CD4-positive, alpha-beta T cell treated with Interleukin-12 subunit alpha and Interleukin-12 subunit beta, for 1 hour (primary cell): Measurements from ENCODE around the gene KCNC1.
A peak's percentile ranks its signal among the peaks of the same experiment; 100 is the strongest.

Experiments used
- DNase-seq: peaks from one replicate; pipeline ENCODE4 v3.0.0-alpha.2; 2020

The KCNC1 gene

GRCh38 chr11:17716807-17717206 lies 17.8 kb upstream of the KCNC1 start:
- no peak for DNase-seq

DNA sequence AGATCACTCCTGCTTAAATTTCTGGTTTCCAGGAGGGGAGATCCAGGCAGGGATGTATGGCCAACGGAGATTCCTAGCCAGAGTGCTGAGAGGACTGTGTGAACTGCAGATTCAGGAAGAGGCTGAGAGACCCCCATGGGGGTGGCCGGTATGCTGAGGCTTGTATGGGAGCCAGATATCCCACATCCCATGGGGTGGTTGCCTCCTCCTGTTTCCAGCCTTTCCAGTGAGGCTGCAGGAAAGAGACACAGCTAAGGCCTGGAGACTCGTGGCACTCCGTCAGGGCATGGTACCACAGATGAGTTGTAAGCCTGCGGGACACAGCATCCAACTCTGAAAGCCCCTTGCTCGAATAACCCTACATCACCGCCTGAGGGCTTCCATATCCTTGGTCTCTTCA lies 16.6 kb upstream of the KCNC1 start:
- no peak for DNase-seq

GRCh38 chr11:17718510-17718962 lies 16.0 kb upstream of the KCNC1 start:
- no peak for DNase-seq

- DNase-seq, result no peak
These were observed 15.3 kb upstream of the KCNC1 start, which contains the start of gene MYOD1 for GRCh38 chr11:17719028-17719937. TSS of gene MYOD1 (plus strand) at chr11:17719571. CDS start at chr11:17719783, 212 bp downstream.

- no peak for DNase-seq
These were observed 14.4 kb upstream of the KCNC1 start for GRCh38 chr11:17719938-17720795.

DNA sequence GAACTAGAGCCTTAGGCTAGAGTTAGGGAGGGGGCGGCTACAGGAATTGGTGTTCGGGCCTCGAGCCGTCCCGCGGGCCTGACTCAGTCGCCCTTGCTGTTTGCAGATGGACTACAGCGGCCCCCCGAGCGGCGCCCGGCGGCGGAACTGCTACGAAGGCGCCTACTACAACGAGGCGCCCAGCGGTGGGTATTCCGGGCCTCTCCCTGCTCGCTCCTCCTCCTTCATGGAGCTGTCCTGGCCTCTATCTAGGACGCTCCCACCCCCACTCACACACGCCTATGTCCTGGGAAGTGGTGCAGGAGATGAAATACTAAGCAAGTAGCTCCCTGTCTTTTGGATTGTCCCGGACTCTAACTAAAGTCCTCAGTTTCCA lies 13.8 kb upstream of the KCNC1 start:
- no peak for DNase-seq

DNA sequence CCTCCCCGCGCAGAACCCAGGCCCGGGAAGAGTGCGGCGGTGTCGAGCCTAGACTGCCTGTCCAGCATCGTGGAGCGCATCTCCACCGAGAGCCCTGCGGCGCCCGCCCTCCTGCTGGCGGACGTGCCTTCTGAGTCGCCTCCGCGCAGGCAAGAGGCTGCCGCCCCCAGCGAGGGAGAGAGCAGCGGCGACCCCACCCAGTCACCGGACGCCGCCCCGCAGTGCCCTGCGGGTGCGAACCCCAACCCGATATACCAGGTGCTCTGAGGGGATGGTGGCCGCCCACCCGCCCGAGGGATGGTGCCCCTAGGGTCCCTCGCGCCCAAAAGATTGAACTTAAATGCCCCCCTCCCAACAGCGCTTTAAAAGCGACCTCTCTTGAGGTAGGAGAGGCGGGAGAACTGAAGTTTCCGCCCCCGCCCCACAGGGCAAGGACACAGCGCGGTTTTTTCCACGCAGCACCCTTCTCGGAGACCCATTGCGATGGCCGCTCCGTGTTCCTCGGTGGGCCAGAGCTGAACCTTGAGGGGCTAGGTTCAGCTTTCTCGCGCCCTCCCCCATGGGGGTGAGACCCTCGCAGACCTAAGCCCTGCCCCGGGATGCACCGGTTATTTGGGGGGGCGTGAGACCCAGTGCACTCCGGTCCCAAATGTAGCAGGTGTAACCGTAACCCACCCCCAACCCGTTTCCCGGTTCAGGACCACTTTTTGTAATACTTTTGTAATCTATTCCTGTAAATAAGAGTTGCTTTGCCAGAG lies 13.2 kb upstream of the KCNC1 start:
- DNase-seq, result no peak

DNA sequence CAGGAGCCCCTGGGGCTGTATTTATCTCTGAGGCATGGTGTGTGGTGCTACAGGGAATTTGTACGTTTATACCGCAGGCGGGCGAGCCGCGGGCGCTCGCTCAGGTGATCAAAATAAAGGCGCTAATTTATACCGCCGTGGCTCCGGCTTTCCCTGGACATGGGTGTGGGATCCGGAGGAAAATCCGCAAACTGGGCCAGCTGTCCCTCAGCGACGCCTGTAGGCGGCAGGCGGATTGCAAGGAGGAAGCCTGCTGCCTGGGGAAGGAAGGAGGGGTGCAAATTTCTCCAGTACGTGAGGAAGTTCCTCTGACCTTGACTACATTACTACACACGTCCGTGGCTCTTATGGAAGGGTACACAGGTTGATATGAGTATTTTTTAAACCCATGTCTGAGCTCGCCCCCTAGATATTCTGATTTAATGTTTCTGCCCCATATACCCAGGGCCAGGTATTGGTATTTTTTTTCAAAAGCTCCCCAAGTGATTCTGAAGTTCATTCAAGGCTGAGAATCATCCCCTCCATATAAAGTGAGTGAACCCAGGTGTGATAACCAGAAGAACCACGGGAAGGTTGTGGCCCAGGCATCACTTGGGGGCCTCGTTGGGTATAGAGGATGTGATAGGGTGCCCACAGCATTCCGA lies 12.5 kb upstream of the KCNC1 start:
- DNase-seq, result no peak

GRCh38 chr11:17724020-17724908 lies 10.3 kb upstream of the KCNC1 start:
- no peak for DNase-seq

GRCh38 chr11:17725174-17725573 lies 9.4 kb upstream of the KCNC1 start:
- no peak for DNase-seq

DNA sequence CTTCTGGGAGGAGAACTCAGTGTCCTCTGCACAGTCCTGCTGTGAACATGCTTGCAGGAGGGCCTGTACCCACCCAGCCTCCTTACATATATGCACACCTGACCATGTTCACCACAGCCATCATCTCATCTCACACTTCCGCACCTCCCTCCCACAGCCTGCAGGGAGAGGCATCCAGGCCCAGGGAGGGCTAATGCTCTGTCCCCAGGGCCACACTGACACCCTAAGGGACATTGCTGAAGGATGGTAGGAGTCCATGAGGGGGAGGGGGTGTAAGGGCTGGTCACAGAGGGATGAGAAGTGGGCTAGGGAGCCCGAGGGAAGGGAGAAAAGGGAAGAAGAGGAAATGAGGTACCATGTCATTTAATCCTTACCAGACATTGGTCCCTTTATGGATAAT lies 4.4 kb upstream of the KCNC1 start:
- DNase-seq, result no peak

DNA sequence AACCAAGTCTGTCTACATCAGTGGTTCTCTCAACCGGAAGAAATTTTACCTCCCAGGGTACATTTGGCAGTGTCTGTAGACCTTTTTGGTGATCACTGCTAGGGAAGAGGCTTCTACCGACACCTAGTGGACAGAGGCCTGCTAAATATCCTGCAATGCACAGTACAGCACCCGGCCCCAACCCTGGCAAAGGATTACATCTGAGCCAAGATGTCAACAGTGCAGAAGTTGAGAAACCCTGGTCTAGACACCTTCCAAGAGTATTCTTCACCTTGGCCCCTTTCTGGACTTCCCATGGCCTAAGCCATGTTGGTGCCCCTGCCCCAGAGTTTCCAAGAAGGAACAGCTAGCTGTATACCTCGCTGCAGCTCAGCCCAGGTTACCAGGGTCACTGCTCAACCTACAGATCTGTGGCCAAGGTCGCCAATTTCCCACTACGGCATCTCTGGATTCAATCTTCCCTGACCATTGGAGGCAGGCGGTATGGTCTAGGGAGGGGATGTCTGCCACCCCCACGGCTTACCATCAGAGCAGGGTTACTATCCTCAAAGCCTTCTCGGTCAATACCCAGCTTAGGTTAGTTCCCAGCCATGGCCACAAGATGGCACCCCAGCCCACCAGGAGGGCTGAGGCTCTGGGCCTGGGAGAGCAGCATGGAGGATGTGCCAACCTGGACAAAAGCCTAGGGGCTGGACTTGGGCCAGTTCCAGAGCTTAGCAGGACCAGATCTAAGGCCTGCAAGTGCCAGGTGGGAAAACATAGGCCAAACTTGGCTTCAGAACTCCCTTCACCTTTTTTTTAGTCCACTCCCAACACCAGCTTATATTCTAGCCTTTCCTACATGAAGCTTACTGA lies 3.7 kb upstream of the KCNC1 start:
- DNase-seq, result peak; percentile 48

GRCh38 chr11:17733261-17733660 lies 1.3 kb upstream of the KCNC1 start:
- no peak for DNase-seq

DNA sequence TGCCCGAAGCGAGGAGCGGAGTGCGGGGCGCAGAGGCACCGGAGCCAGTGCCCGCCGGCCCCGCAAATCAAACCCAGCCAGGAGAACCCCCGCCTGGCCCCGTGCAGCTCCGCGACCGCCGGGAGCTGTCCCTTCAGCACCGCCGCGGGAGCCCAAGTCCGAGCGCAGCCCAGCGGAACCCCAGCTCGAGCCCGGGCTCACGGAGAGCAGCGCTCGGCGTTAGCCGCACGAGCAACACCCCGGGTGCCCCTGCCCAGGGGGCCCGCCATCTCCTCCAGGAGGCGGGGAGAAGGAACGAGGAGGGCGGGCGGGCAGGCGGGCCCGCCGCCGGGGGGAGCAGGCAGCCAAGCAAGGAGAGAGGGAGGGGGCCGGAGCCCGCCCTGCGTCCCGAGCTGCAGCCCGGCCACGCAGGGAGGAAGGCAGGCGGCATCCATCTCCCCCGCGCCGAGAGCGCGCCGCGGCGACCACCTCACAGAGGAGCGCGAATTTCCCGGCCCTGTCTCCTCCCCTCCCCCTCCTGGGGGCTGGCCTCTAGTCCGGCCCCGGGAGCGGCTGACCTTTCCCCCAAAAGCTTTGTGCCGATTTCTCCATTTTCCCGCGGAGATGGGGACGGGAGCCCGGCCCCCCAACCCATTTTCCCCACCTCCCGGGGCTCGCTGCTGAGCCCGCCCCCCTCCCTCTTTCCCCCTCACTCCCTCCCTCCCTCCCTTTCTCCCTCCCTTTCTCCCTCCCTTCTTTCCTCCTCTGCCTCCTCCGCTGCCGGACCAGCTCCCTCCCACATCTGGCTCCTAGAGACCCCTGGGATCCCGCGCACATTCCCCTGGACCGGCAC lies 621 bp downstream of the KCNC1 start:
- DNase-seq, result peak; percentile 8

DNA sequence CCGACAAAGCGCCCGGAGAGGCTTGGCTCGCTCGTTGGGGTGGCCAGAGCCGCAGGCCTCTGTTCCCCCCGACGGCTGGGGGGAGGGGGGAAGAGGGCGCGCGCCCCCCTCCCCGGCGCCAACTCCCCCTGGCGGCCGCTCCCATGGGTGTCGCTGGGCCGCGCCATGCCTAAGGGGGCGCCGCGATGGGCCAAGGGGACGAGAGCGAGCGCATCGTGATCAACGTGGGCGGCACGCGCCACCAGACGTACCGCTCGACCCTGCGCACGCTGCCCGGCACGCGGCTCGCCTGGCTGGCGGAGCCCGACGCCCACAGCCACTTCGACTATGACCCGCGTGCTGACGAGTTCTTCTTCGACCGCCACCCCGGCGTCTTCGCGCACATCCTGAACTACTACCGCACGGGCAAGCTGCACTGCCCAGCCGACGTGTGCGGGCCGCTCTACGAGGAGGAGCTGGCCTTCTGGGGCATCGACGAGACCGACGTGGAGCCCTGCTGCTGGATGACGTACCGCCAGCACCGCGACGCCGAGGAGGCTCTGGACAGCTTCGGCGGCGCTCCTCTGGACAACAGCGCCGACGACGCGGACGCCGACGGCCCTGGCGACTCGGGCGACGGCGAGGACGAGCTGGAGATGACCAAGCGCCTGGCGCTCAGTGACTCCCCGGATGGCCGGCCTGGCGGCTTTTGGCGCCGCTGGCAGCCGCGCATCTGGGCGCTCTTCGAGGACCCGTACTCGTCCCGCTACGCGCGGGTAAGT lies 1.4 kb downstream of the KCNC1 start:
- no peak for DNase-seq

DNA sequence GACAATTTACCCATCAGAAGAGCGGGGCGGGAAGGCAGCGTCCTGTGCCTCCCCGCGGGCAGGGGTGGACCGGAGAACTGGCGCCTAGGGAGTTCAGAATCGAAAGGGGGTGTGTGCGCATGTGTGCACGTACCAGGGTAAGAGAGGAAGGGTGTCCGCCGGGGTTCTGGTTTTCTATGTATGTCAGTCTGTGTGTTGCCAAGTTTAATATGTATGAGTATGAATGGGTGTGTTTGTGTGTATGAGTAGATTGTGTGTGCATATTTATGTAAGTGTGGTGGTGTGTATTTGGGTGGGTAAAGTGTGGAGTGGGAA lies 2.0 kb downstream of the KCNC1 start:
- DNase-seq, result no peak

DNA sequence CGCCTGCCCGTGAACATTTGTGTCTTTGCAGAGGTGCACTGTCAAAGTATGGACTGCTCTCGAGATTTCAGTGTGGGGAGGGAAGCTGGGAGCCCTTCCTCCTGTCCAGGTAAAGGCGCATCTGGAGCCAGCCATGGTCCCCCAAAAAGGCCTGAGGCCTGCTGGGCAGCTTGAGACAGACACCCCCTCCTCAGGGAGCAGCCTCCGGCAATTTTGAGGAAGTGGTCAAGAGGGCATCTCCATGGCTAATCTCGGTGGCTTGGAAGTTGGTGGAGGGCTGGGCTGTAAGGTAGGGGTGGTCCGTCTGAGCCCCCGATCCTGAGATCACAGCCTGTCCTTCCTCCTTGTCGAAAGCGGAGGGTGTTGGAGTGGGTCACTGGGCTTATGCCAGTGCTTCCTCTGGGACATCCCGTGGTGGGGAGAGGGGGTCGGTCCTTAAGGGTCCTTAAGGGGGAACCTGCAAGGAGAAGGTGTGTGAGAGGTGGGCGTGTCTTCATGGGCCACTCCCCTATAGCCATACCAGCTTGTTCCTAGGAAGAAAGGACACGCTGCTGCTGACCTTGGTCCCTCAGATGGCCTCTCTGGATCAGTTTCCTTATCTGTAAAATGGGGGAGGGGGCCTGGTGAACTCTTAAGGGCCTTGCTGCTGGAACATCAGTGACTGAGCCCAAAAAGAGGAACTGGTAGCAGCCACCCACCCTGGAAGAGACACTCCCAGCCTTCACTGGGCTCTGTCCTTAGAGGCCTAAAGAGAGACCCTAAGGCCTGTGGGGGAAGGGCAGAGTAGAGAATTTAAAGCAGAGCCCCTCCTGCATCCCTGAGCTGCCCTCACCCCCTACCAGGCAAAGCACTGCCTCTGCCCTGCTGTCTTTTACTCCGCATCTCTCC lies 2.6 kb downstream of the KCNC1 start:
- no peak for DNase-seq
